ENCODE measurements around the gene RBPJ. TPM values are rescaled to one million over a fixed set of nuclear protein-coding genes. Genes with fewer than 3 reads are reported as not detected.

RBPJ gene
- total RNA-seq, 1 donor from 2014 or later: 51.4 TPM

GRCh38 chr4:26425953-26426352 is 105.1 kb downstream of the RBPJ start:
- no peak for TF ChIP-seq CTCF (IDR thresholded peaks at IDR 0.05)
- DNase-seq (no peak), ATAC-seq (ENCODE audit: low read depth) (no peak)
- intact Hi-C loops (cut with micrococcal nuclease): no loop called here
- CTCF ChIA-PET: no interaction called here
- Mint-ChIP-seq H3K27ac (no peak overlapping the region), H3K27me3 (no peaks in the 10 kb centered on the region), H3K4me3 (no peak overlapping the region), H3K9me3 (no peaks in the 10 kb centered on the region), H3K4me1 (no peaks in the 10 kb centered on the region), H3K36me3 (ENCODE audit: low read depth) (peaks cover 84% of the 10 kb centered on the region)
- POLR2A ChIA-PET: interaction anchor here (0.7 kb wide), 1 partner anchor 732 kb away, joined by 4 read pairs; no protein-coding TSS in a partner anchor

DNA sequence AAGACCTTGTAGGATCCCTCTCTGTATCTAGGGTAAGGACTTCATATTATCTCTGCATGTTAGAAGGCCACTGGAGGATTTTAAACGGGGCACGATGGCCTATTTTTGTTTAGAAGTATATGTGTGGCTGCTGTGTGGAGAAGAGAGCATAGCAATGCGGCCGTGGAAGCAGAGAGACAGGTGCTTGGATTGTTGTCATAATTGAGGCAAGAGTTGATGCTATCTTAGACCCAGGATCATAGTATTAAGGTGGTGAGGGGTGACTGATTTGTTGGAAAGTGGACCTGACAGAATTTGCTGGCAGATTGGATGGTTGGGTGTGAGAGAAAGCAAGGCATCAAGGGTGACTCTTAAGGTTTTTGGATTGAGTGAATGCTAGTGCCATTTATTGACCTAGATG is 106.1 kb downstream of the RBPJ start:
- ATAC-seq (ENCODE audit: low read depth) (no peak), DNase-seq (no peak)
- Mint-ChIP-seq H3K27me3 (no peaks in the 10 kb centered on the region), H3K4me3 (no peak overlapping the region), H3K9me3 (no peaks in the 10 kb centered on the region), H3K27ac (no peak overlapping the region), H3K36me3 (ENCODE audit: low read depth) (peaks cover 85% of the 10 kb centered on the region), H3K4me1 (no peaks in the 10 kb centered on the region)
- intact Hi-C loops (cut with micrococcal nuclease): no loop called here
- ChIA-PET CTCF (no interaction called here), POLR2A (no interaction called here)
- TF ChIP-seq CTCF (IDR thresholded peaks at IDR 0.05): no peak

DNA sequence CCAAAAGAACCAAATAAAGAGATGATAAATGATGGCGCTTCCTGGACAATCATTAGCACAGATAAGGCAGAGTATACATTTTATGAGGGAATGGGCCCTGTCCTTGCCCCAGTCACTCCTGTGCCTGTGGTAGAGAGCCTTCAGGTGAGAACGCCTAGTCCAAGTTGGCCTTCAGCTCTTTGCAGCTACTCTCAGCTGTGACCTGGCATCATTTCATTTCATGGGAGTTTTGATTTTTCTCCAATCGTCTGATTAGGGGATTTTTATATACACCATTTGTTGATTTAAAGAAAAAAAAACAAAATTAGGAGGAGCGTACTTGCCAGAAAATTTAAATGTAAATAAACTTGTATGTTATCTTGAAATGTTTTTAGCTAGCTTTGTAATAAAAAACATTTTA is 109.1 kb downstream of the RBPJ start:
- DNase-seq: no peak
- intact Hi-C loops (cut with micrococcal nuclease): no loop called here
- peaks cover 78% of the 10 kb centered on the region for H3K36me3 Mint-ChIP-seq (ENCODE audit: low read depth)
- ChIA-PET CTCF (no interaction called here), POLR2A (no interaction called here)
- H3K4me3 Mint-ChIP-seq: no peak overlapping the region
- no peak overlapping the region for H3K27ac Mint-ChIP-seq
- no peak for TF ChIP-seq CTCF (IDR thresholded peaks at IDR 0.05)
- H3K9me3 Mint-ChIP-seq: no peaks in the 10 kb centered on the region
- no peaks in the 10 kb centered on the region for H3K4me1 Mint-ChIP-seq
- ATAC-seq (ENCODE audit: low read depth): no peak
- no peaks in the 10 kb centered on the region for H3K27me3 Mint-ChIP-seq

DNA sequence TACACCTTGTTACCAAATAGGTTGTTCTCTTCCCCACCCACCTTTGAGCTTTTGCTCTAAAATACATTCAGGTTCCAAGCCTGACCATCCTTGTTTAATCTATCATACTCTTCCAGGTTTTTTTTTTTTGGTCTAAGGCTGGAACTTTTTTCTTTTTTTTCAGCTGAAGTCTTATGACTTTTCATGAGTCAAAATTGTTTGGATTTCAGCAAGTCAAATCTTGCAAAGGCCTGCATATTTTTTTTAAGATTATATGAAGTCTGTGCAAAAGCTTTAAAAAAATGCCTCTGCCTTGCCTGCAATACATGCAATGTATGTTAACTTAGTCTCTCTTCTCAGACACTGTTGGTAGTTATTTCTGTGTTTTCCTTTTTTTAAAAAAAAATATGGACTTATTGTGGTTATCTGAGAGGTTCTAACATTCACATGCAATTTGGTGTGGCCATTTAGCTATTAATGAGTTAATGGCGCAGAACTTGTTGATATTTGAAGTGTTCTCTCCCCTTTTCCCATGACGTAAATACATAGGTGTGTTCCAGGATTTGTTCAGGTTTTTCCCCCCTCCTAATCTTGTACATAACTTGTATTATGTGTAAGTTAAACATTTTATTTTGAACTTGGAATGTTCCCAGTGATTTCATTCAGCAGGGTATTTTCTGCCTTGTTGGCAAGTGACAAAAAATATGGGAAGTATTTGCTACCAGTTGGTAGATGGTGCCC is 110.8 kb downstream of the RBPJ start:
- intact Hi-C loops (cut with micrococcal nuclease): no loop called here
- CTCF ChIA-PET: no interaction called here
- Mint-ChIP-seq H3K4me1 (no peaks in the 10 kb centered on the region), H3K27me3 (no peaks in the 10 kb centered on the region), H3K4me3 (no peak overlapping the region), H3K27ac (no peak overlapping the region), H3K9me3 (no peaks in the 10 kb centered on the region), H3K36me3 (ENCODE audit: low read depth) (peaks cover 64% of the 10 kb centered on the region)
- POLR2A ChIA-PET: no interaction called here
- ATAC-seq (ENCODE audit: low read depth): no peak
- TF ChIP-seq CTCF (IDR thresholded peaks at IDR 0.05): no peak
- DNase-seq: no peak

DNA sequence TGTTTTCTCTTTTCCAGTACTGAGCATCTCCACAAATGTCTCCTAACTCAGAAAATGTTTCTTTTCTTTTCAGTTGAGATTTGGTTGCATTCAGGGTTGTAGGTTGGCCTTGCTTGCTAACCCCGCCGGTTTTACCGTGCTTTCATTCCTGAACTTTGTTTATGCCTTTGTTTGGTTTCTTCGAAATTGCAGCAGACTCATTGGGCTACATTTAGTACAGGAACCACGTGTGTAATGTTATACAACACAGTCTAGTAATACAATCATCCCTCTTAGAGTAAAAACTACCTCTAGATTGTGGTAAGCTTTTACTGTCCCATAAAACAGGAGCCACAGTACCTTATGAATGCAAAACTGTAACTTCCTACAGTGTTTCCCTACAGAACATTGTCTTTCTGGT is 111.6 kb downstream of the RBPJ start:
- CTCF ChIA-PET: no interaction called here
- no peak for TF ChIP-seq CTCF (IDR thresholded peaks at IDR 0.05)
- no peak for DNase-seq
- H3K27me3 Mint-ChIP-seq: no peaks in the 10 kb centered on the region
- POLR2A ChIA-PET: no interaction called here
- no peaks in the 10 kb centered on the region for H3K4me1 Mint-ChIP-seq
- intact Hi-C loops (cut with micrococcal nuclease): no loop called here
- peaks cover 62% of the 10 kb centered on the region for H3K36me3 Mint-ChIP-seq (ENCODE audit: low read depth)
- H3K27ac Mint-ChIP-seq: no peak overlapping the region
- ATAC-seq (ENCODE audit: low read depth): no peak
- H3K4me3 Mint-ChIP-seq: no peak overlapping the region
- no peaks in the 10 kb centered on the region for H3K9me3 Mint-ChIP-seq
